ENCODE measurements around the gene RET.

The RET gene

GRCh38 chr10:43064331-43065075 lies 12.4 kb upstream of the RET start:
- DNase-seq, result no peak

- DNase-seq, result no peak
Observed at GRCh38 chr10:43065234-43065633, 11.6 kb upstream of the RET start.

- no peak for DNase-seq
Observed at GRCh38 chr10:43065761-43066160, 11.1 kb upstream of the RET start.

GRCh38 chr10:43066481-43066880 lies 10.4 kb upstream of the RET start:
- no peak for DNase-seq

- no peak for DNase-seq
Observed at GRCh38 chr10:43067391-43068135, 9.3 kb upstream of the RET start.

GRCh38 chr10:43068136-43068395 lies 8.8 kb upstream of the RET start:
- DNase-seq, result no peak

- DNase-seq, result no peak
Observed at GRCh38 chr10:43068471-43069210, 8.2 kb upstream of the RET start.

GRCh38 chr10:43069211-43069515 lies 7.7 kb upstream of the RET start:
- no peak for DNase-seq

- no peak for DNase-seq
Observed at GRCh38 chr10:43069579-43069978, 7.3 kb upstream of the RET start.

GRCh38 chr10:43070121-43071085 lies 6.5 kb upstream of the RET start:
- no peak for DNase-seq

GRCh38 chr10:43071865-43072650 lies 4.8 kb upstream of the RET start:
- no peak for DNase-seq

- DNase-seq, result no peak
Observed at GRCh38 chr10:43073191-43073590, 3.7 kb upstream of the RET start.

GRCh38 chr10:43073721-43074120 lies 3.1 kb upstream of the RET start:
- DNase-seq, result no peak

- no peak for DNase-seq
Observed at GRCh38 chr10:43074409-43074808, 2.5 kb upstream of the RET start.

GRCh38 chr10:43074827-43075611 lies 1.9 kb upstream of the RET start:
- DNase-seq, result no peak

GRCh38 chr10:43075612-43076003 lies 1.3 kb upstream of the RET start:
- no peak for DNase-seq

- DNase-seq, result no peak
Observed at GRCh38 chr10:43076311-43076875, 476 bp upstream of the RET start.

- no peak for DNase-seq
Observed at GRCh38 chr10:43077421-43078171, 727 bp downstream of the RET start.

GRCh38 chr10:43078175-43078985 lies 1.5 kb downstream of the RET start:
- DNase-seq, result no peak

GRCh38 chr10:43078986-43079273 lies 2.1 kb downstream of the RET start:
- DNase-seq, result no peak
